WTC11 (cell line): ENCODE data around the gene IQSEC1. TPM values are rescaled to one million over a fixed set of nuclear protein-coding genes. Genes with fewer than 3 reads are reported as not detected.
A peak's percentile ranks its signal among the peaks of the same experiment; 100 is the strongest.

Experiments
- ATAC-seq: fragments of 200-7000 bp; cut with Tn5 transposase; 2 replicates; pipeline ENCODE4 v1.10.0; 2021; ENCODE audit warnings: mild to moderate bottlenecking, moderate library complexity
- CTCF ChIA-PET: fragments of 300-600 bp; sonication (Branson Sonifier 250); formaldehyde crosslinking; loops from one replicate; lab custom pipeline; 2021; ENCODE audit warnings: antibody characterized with exemption; lab: Charles Lee
- POLR2A ChIA-PET: fragments of 350-600 bp; sonication (Branson Sonifier 250); formaldehyde crosslinking; loops from one replicate; lab custom pipeline; 2021; ENCODE audit warnings: antibody characterized with exemption; lab: Charles Lee
- DNase-seq: peaks from one replicate; pipeline ENCODE4 v3.0.0; 2021; ENCODE audit warnings: low spot score
- H3K27ac Mint-ChIP-seq: 2 replicates; pipeline ENCODE4 v1.8.0; 2021; ENCODE audit warnings: mixed read lengths
- H3K27me3 Mint-ChIP-seq: 2 replicates; pipeline ENCODE4 v1.8.0; 2021; ENCODE audit warnings: low read depth, mild to moderate bottlenecking, moderate library complexity, mixed read lengths
- H3K36me3 Mint-ChIP-seq: 2 replicates; pipeline ENCODE4 v1.8.0; 2021; ENCODE audit warnings: mixed read lengths
- H3K4me1 Mint-ChIP-seq: 2 replicates; pipeline ENCODE4 v1.8.0; 2022; ENCODE audit warnings: mixed read lengths
- H3K4me3 Mint-ChIP-seq: 2 replicates; pipeline ENCODE4 v1.8.0; 2021; ENCODE audit warnings: mild to moderate bottlenecking, moderate library complexity, mixed read lengths
- H3K9me3 Mint-ChIP-seq: 2 replicates; pipeline ENCODE4 v1.8.0; 2021; ENCODE audit warnings: mixed read lengths
- CTCF ChIP-seq: fragments of 200-600 bp; IDR thresholded peaks from 2 replicates; pipeline ENCODE4 v1.8.0; 2022; ENCODE audit warnings: antibody characterized with exemption
- E2F4 ChIP-seq: sonication (generic); formaldehyde crosslinking; IDR thresholded peaks from 2 replicates; pipeline ENCODE4 v1.8.1; 2022; ENCODE audit warnings: low read depth, mild to moderate bottlenecking, moderate library complexity, missing genetic modification reagents, borderline replicate concordance
- EMX1 ChIP-seq: fragments of 250-450 bp; sonication (Bioruptor Pico); IDR thresholded peaks from 2 replicates; pipeline ENCODE4 v1.8.0; 2021; ENCODE audit warnings: mild to moderate bottlenecking
- ERG ChIP-seq: fragments of 250-450 bp; sonication (Bioruptor Pico); IDR thresholded peaks from 2 replicates; pipeline ENCODE4 v1.8.0; 2021; ENCODE audit warnings: mild to moderate bottlenecking
- ESRRA ChIP-seq: sonication (generic); formaldehyde crosslinking; IDR thresholded peaks from 2 replicates; pipeline ENCODE4 v1.8.1; 2022; ENCODE audit warnings: mild to moderate bottlenecking, missing genetic modification reagents, borderline replicate concordance
- ETV6 ChIP-seq: sonication (generic); formaldehyde crosslinking; IDR thresholded peaks from 2 replicates; pipeline ENCODE4 v1.8.1; 2022; ENCODE audit warnings: mild to moderate bottlenecking, missing genetic modification reagents
- FOXP1 ChIP-seq: sonication (generic); formaldehyde crosslinking; IDR thresholded peaks from 2 replicates; pipeline ENCODE4 v1.8.0; 2022; ENCODE audit warnings: missing genetic modification reagents, mild to moderate bottlenecking, moderate library complexity, borderline replicate concordance
- HMGA2 ChIP-seq: fragments of 250-450 bp; sonication (Bioruptor Pico); IDR thresholded peaks from 2 replicates; pipeline ENCODE4 v1.4.0; 2021; ENCODE audit warnings: mild to moderate bottlenecking, moderate library complexity
- HMGXB4 ChIP-seq: sonication (generic); formaldehyde crosslinking; IDR thresholded peaks from 2 replicates; pipeline ENCODE4 v1.8.1; 2023; ENCODE audit warnings: mild to moderate bottlenecking, moderate library complexity, missing genetic modification reagents
- IRF2 ChIP-seq: sonication (generic); formaldehyde crosslinking; IDR thresholded peaks from 2 replicates; pipeline ENCODE4 v1.8.0; 2022; ENCODE audit warnings: low read depth, missing genetic modification reagents, borderline replicate concordance
- JUN ChIP-seq: sonication (generic); formaldehyde crosslinking; IDR thresholded peaks from 2 replicates; pipeline ENCODE4 v1.8.0; 2023; ENCODE audit warnings: mild to moderate bottlenecking, missing genetic modification reagents
- KAT7 ChIP-seq: sonication (generic); formaldehyde crosslinking; IDR thresholded peaks from 2 replicates; pipeline ENCODE4 v1.8.1; 2023; ENCODE audit warnings: missing genetic modification reagents, mild to moderate bottlenecking, borderline replicate concordance
- NR1H2 ChIP-seq: sonication (generic); formaldehyde crosslinking; IDR thresholded peaks from 2 replicates; pipeline ENCODE4 v1.9.0; 2021; ENCODE audit warnings: mild to moderate bottlenecking, moderate library complexity, missing genetic modification reagents
- PRRX2 ChIP-seq: fragments of 250-450 bp; sonication (Bioruptor Pico); IDR thresholded peaks from 2 replicates; pipeline ENCODE4 v1.8.0; 2021; ENCODE audit warnings: mild to moderate bottlenecking
- RELA ChIP-seq: sonication (generic); formaldehyde crosslinking; IDR thresholded peaks from 2 replicates; pipeline ENCODE4 v1.8.1; 2022; ENCODE audit warnings: missing genetic modification reagents, mild to moderate bottlenecking, borderline replicate concordance
- ZNF263 ChIP-seq: sonication (generic); formaldehyde crosslinking; IDR thresholded peaks from 2 replicates; pipeline ENCODE4 v1.8.1; 2022; ENCODE audit warnings: low read depth, mild to moderate bottlenecking, moderate library complexity, missing genetic modification reagents
- ZNF416 ChIP-seq: fragments of 250-450 bp; sonication (Bioruptor Pico); IDR thresholded peaks from 2 replicates; pipeline ENCODE4 v1.9.0; 2021; ENCODE audit warnings: mild to moderate bottlenecking, inconsistent platforms
- ZNF423 ChIP-seq: fragments of 250-450 bp; sonication (Bioruptor Pico); IDR thresholded peaks from 2 replicates; pipeline ENCODE4 v2.1.2; 2022; ENCODE audit warnings: mild to moderate bottlenecking, moderate library complexity
- ZNF425 ChIP-seq: fragments of 250-450 bp; sonication (Bioruptor Pico); conservative IDR thresholded peaks from 2 replicates; pipeline ENCODE4 v1.9.0; 2021; ENCODE audit warnings: mild to moderate bottlenecking
- ZSCAN18 ChIP-seq: fragments of 250-450 bp; sonication (Bioruptor Pico); IDR thresholded peaks from 2 replicates; pipeline ENCODE4 v2.1.2; 2022; ENCODE audit warnings: mild to moderate bottlenecking, moderate library complexity
- total RNA-seq: library from RNA; stranded (reverse); gene quantifications from 3 replicates; pipeline ENCODE4 v1.2.3, GENCODE V29; 2021
- TF ChIP-seq, protein P1 (sequence below): sonication (generic); formaldehyde crosslinking; conservative IDR thresholded peaks from 2 replicates; pipeline ENCODE4 v1.8.1; 2022; ENCODE audit warnings: mild to moderate bottlenecking, missing genetic modification reagents
- TF ChIP-seq, protein P2 (sequence below): sonication (generic); formaldehyde crosslinking; IDR thresholded peaks from 2 replicates; pipeline ENCODE4 v1.8.1; 2023; ENCODE audit warnings: mild to moderate bottlenecking, missing genetic modification reagents
- TF ChIP-seq, protein P3 (sequence below): sonication (generic); formaldehyde crosslinking; IDR thresholded peaks from 2 replicates; pipeline ENCODE4 v1.8.1; 2022; ENCODE audit warnings: mild to moderate bottlenecking, moderate library complexity, missing genetic modification reagents
- TF ChIP-seq, protein P4 (sequence below): fragments of 250-450 bp; sonication (Bioruptor Pico); IDR thresholded peaks from 2 replicates; pipeline ENCODE4 v1.9.0; 2021; ENCODE audit warnings: mild to moderate bottlenecking

Gene IQSEC1
- total RNA-seq, 1 experiment from 2014 or later, result 35.0 TPM

- Mint-ChIP-seq H3K36me3 (no peaks in the 10 kb centered on the region), H3K9me3 (no peaks in the 10 kb centered on the region), H3K4me1 (peaks cover 10% of the 10 kb centered on the region), H3K27me3 (no peaks in the 10 kb centered on the region), H3K4me3 (no peak overlapping the region), H3K27ac (no peak overlapping the region)
- DNase-seq (no peak), ATAC-seq (no peak)
- no peak for TF ChIP-seq ZNF263 (CRISPR knock-in tag)
- TF ChIP-seq EMX1 (CRISPR knock-in tag), result no peak
- TF ChIP-seq E2F4 (CRISPR knock-in tag), result no peak
- TF ChIP-seq, protein P1, sequence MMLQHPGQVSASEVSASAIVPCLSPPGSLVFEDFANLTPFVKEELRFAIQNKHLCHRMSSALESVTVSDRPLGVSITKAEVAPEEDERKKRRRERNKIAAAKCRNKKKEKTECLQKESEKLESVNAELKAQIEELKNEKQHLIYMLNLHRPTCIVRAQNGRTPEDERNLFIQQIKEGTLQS (CRISPR knock-in tag), result no peak
- no peak for TF ChIP-seq FOXP1 (CRISPR knock-in tag)
- TF ChIP-seq ESRRA (CRISPR knock-in tag), result no peak
- no peak for TF ChIP-seq NR1H2 (CRISPR knock-in tag)
- TF ChIP-seq PRRX2 (CRISPR knock-in tag), result no peak
- TF ChIP-seq KAT7 (CRISPR knock-in tag), result no peak
- TF ChIP-seq ZNF425 (CRISPR knock-in tag), result no peak
- TF ChIP-seq HMGA2 (CRISPR knock-in tag), result no peak
- TF ChIP-seq ERG (CRISPR knock-in tag), result no peak
- TF ChIP-seq ZSCAN18, result no peak
- no peak for TF ChIP-seq JUN (CRISPR knock-in tag)
- TF ChIP-seq, protein P2, sequence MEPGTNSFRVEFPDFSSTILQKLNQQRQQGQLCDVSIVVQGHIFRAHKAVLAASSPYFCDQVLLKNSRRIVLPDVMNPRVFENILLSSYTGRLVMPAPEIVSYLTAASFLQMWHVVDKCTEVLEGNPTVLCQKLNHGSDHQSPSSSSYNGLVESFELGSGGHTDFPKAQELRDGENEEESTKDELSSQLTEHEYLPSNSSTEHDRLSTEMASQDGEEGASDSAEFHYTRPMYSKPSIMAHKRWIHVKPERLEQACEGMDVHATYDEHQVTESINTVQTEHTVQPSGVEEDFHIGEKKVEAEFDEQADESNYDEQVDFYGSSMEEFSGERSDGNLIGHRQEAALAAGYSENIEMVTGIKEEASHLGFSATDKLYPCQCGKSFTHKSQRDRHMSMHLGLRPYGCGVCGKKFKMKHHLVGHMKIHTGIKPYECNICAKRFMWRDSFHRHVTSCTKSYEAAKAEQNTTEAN, result no peak
- POLR2A ChIA-PET, result no interaction called here
- CTCF ChIA-PET, result no interaction called here
Observed at GRCh38 chr3:13051581-13051980, 21.6 kb downstream of the IQSEC1 start.

DNA sequence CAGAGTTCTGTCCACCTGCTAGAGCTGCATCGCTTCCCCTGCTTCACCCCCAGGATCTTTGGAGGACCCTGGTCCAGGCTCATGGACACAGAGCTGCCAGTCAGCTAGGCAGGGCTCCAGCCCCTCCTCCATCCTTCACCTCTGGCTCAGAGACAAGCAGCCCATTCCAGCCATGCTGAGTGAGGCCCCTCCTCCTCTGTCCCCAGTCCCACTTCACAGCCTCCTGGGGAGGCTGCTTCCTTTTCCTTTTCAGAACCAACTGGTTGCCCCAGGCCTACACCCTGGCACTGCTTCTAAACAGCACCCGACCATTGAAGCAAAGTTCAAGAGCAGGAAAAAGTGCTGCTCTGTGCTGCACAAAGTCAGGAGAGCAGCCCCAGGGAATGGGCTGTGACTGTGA is 22.2 kb downstream of the IQSEC1 start:
- CTCF ChIA-PET, result interaction anchor here (0.8 to 1.2 kb wide), 2 partner anchors 41 to 56 kb away, joined by 5 to 7 read pairs; no protein-coding TSS in a partner anchor
- no peak overlapping the region; the same call in 1 of the 2 replicates for H3K4me3 Mint-ChIP-seq
- ATAC-seq, result peak; percentile 95
- TF ChIP-seq RELA (no peak), JUN (CRISPR knock-in tag) (no peak), CTCF (no peak), HMGXB4 (CRISPR knock-in tag) (no peak), ZNF416 (CRISPR knock-in tag) (no peak), ZNF423 (no peak), IRF2 (no peak), ETV6 (CRISPR knock-in tag) (no peak)
- TF ChIP-seq, protein P3, sequence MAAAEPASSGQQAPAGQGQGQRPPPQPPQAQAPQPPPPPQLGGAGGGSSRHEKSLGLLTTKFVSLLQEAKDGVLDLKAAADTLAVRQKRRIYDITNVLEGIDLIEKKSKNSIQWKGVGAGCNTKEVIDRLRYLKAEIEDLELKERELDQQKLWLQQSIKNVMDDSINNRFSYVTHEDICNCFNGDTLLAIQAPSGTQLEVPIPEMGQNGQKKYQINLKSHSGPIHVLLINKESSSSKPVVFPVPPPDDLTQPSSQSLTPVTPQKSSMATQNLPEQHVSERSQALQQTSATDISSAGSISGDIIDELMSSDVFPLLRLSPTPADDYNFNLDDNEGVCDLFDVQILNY (CRISPR knock-in tag), result no peak
- TF ChIP-seq, protein P4, sequence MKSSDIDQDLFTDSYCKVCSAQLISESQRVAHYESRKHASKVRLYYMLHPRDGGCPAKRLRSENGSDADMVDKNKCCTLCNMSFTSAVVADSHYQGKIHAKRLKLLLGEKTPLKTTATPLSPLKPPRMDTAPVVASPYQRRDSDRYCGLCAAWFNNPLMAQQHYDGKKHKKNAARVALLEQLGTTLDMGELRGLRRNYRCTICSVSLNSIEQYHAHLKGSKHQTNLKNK (CRISPR knock-in tag), result no peak

More for the DNA sequence above, 22.2 kb downstream of the IQSEC1 start:
- peaks cover 10% of the 10 kb centered on the region for H3K4me1 Mint-ChIP-seq
- POLR2A ChIA-PET, result no interaction called here
- no peaks in the 10 kb centered on the region for H3K36me3 Mint-ChIP-seq
- DNase-seq, result peak; percentile 42
- H3K9me3 Mint-ChIP-seq, result no peaks in the 10 kb centered on the region
- peak overlapping the region; percentile 36; the same call in 1 of the 2 replicates for H3K27ac Mint-ChIP-seq
- H3K27me3 Mint-ChIP-seq, result no peaks in the 10 kb centered on the region
